GM12878 (cell line): Measurements from ENCODE around the gene STAT3. TPM values are rescaled to one million over a fixed set of nuclear protein-coding genes. Genes with fewer than 3 reads are reported as not detected.

Experiments used
- ATAC-seq: fragments of 200-7000 bp; cut with Tn5 transposase; 3 replicates; pipeline ENCODE4 v1.9.1; 2020; ENCODE audit warnings: mild to moderate bottlenecking, moderate library complexity
- BruUV-seq: library from RNA; stranded (reverse); fragments of 400-500 nt; replicated peaks from 2 replicates; lab custom pipeline; 2021; lab: Mats Ljungman, UMichigan
- CTCF ChIA-PET: fragments of 300-600 bp; sonication (Branson Sonifier 250); formaldehyde crosslinking; extraction: SDS; loops from one replicate; lab custom pipeline; 2021; ENCODE audit warnings: inconsistent platforms; lab: Yijun Ruan, JAX
- POLR2A ChIA-PET: fragments of 350-600 bp; formaldehyde crosslinking; extraction: SDS; loops from one replicate; lab custom pipeline; 2021; ENCODE audit warnings: inconsistent platforms; lab: Charles Lee
- RAD21 ChIA-PET: fragments of 300-600 bp; sonication (Branson Sonifier 250); formaldehyde crosslinking; loops from one replicate; lab custom pipeline; 2023; ENCODE audit warnings: antibody characterized with exemption; ENCODE audit not compliant: unreplicated experiment; lab: Charles Lee
- SMC1A ChIA-PET: fragments of 300-600 bp; sonication (Branson Sonifier 250); formaldehyde crosslinking; loops from one replicate; lab custom pipeline; 2023; ENCODE audit not compliant: unreplicated experiment, uncharacterized antibody; lab: Charles Lee
- DNase-seq: peaks from one replicate; pipeline ENCODE4 v3.0.0-alpha.2; 2011; ENCODE audit warnings: low read depth, low spot score
- FAIRE-seq: peaks from 3 replicates; lab custom pipeline; 2011; peaks lifted over from hg19 to GRCh38; lab: Jason Lieb, UNC
- H2AFZ ChIP-seq: 2 replicates; pipeline ENCODE4 v1.6.0; 2011; ENCODE audit warnings: low read depth, low read length, control low read depth; ENCODE audit not compliant: control insufficient read depth
- H3K27ac ChIP-seq: 2 replicates; pipeline ENCODE4 v1.5.1; 2011; ENCODE audit warnings: control low read depth; ENCODE audit not compliant: control insufficient read depth, insufficient read depth
- H3K27me3 ChIP-seq, 2 experiments: replicated peaks in 1 of 2; 2 replicates each; pipeline versions ENCODE4 v1.6.0 to v1.6.1; 2011; ENCODE audit warnings: low read length in 1 of 2; ENCODE audit not compliant: control insufficient read depth in 2 of 2, insufficient read depth in 2 of 2
- H3K36me3 ChIP-seq, 2 experiments: 2 replicates each; pipeline ENCODE4 v1.5.1; 2011; ENCODE audit warnings: low read length in 1 of 2; ENCODE audit not compliant: control insufficient read depth in 2 of 2, insufficient read depth in 2 of 2
- H3K4me1 ChIP-seq: 2 replicates; pipeline ENCODE4 v1.6.1; 2011; ENCODE audit warnings: mild to moderate bottlenecking, low read length, moderate library complexity, mixed read lengths; ENCODE audit not compliant: control insufficient read depth, insufficient read depth
- H3K4me2 ChIP-seq: 2 replicates; pipeline ENCODE4 v1.6.0; 2011; ENCODE audit warnings: control low read depth; ENCODE audit not compliant: control insufficient read depth, insufficient read depth
- H3K4me3 ChIP-seq: fragments of 200-600 bp; sonication (generic); 2 replicates; pipeline ENCODE4 v1.5.1; 2016
- H3K79me2 ChIP-seq: 2 replicates; pipeline ENCODE4 v1.6.0; 2011; ENCODE audit warnings: low read length; ENCODE audit not compliant: control insufficient read depth, insufficient read depth
- H3K9ac ChIP-seq: 2 replicates; pipeline ENCODE4 v1.8.0; 2011; ENCODE audit warnings: low read length, control low read depth, mixed read lengths; ENCODE audit not compliant: control insufficient read depth, insufficient read depth
- H3K9me3 ChIP-seq: replicated peaks from 3 replicates; pipeline ENCODE4 v1.5.1; 2011; ENCODE audit warnings: mild to moderate bottlenecking, low read length; ENCODE audit not compliant: control insufficient read depth, insufficient read depth
- H4K20me1 ChIP-seq: 2 replicates; pipeline ENCODE4 v1.6.0; 2011; ENCODE audit not compliant: control insufficient read depth, insufficient read depth
- CBFB ChIP-seq: IDR thresholded peaks from 2 replicates; pipeline ENCODE4 v1.6.1; 2016; ENCODE audit warnings: antibody characterized with exemption, low read depth
- CBX3 ChIP-seq: fragments of 200-600 bp; sonication (generic); IDR thresholded peaks from 2 replicates; pipeline ENCODE4 v1.6.1; 2016; ENCODE audit warnings: low read depth, borderline replicate concordance
- CREB1 ChIP-seq: IDR thresholded peaks from 2 replicates; pipeline ENCODE4 v1.6.1; 2012; ENCODE audit warnings: low read depth, mild to moderate bottlenecking, inconsistent platforms
- EGR1 ChIP-seq, 2 experiments: IDR thresholded peaks; 1 replicate in 1 of 2; 2 replicates in 1 of 2; pipeline ENCODE4 v1.6.1; 2011 to 2012; ENCODE audit warnings: low read depth in 2 of 2, low read length in 2 of 2, borderline replicate concordance in 1 of 2, mild to moderate bottlenecking in 1 of 2, moderate library complexity in 1 of 2
- EZH2 ChIP-seq: IDR thresholded peaks from 2 replicates; pipeline ENCODE4 v1.6.1; 2012; ENCODE audit warnings: low read depth, mild to moderate bottlenecking, control low read depth, inconsistent platforms, low read length, borderline replicate concordance; ENCODE audit not compliant: control insufficient read depth
- IKZF1 ChIP-seq: fragments of 450-650 bp; conservative IDR thresholded peaks from 2 replicates; pipeline ENCODE4 v1.6.1; 2017; ENCODE audit warnings: antibody characterized with exemption, mild to moderate bottlenecking
- KDM1A ChIP-seq: fragments of 200-600 bp; sonication (generic); IDR thresholded peaks from 2 replicates; pipeline ENCODE4 v1.6.1; 2016; ENCODE audit warnings: borderline replicate concordance
- MEF2B ChIP-seq: fragments of 450-650 bp; IDR thresholded peaks from 2 replicates; pipeline ENCODE4 v1.6.1; 2018; ENCODE audit warnings: mild to moderate bottlenecking, moderate library complexity; ENCODE audit not compliant: partially characterized antibody, poor library complexity, severe bottlenecking
- MLLT1 ChIP-seq: fragments of 450-650 bp; IDR thresholded peaks from 2 replicates; pipeline ENCODE4 v1.6.1; 2016; ENCODE audit warnings: mild to moderate bottlenecking
- MTA3 ChIP-seq: IDR thresholded peaks from 2 replicates; pipeline ENCODE4 v1.6.1; 2012; ENCODE audit warnings: low read length, inconsistent platforms, borderline replicate concordance
- NR2F1 ChIP-seq: fragments of 450-650 bp; conservative IDR thresholded peaks from 2 replicates; pipeline ENCODE4 v1.6.1; 2017; ENCODE audit warnings: mild to moderate bottlenecking
- PBX3 ChIP-seq: IDR thresholded peaks from 2 replicates; pipeline ENCODE4 v1.6.1; 2011; ENCODE audit warnings: mild to moderate bottlenecking, low read depth, low read length, moderate library complexity; ENCODE audit not compliant: insufficient replicate concordance
- SIN3A ChIP-seq: IDR thresholded peaks from 2 replicates; pipeline ENCODE4 v1.6.1; 2012; ENCODE audit warnings: low read depth, low read length, improper control_type of control experiment
- SIX5 ChIP-seq: IDR thresholded peaks from 2 replicates; pipeline ENCODE4 v1.6.1; 2011; ENCODE audit warnings: mild to moderate bottlenecking, low read depth, low read length, moderate library complexity; ENCODE audit not compliant: severe bottlenecking
- SMARCA5 ChIP-seq: fragments of 450-650 bp; IDR thresholded peaks from 2 replicates; pipeline ENCODE4 v1.6.1; 2017; ENCODE audit warnings: mild to moderate bottlenecking
- SRF ChIP-seq, 2 experiments: IDR thresholded peaks; 2 replicates each; pipeline ENCODE4 v1.6.1; 2011; ENCODE audit warnings: low read depth in 2 of 2, low read length in 2 of 2, mild to moderate bottlenecking in 1 of 2, moderate library complexity in 1 of 2
- YY1 ChIP-seq: IDR thresholded peaks from 2 replicates; pipeline ENCODE4 v1.6.1; 2011; ENCODE audit warnings: low read depth, mild to moderate bottlenecking, low read length
- WGBS: methylation state at CpG from one replicate; pipeline ENCODE4 v1.1.6; 2016; ENCODE audit warnings: low lambda C conversion rate; ENCODE audit not compliant: insufficient replicate concordance, insufficient coverage; ENCODE audit errors: missing lambda C conversion rate; 5-methylcytosine and 5-hydroxymethylcytosine counted together
- in situ Hi-C: fragments of 300-500 bp; cut with MboI; formaldehyde crosslinking; loops from 9 replicates; pipeline ENCODE4 v1.14.3; 2018; ENCODE audit warnings: mixed read lengths
- intact Hi-C: fragments of 100-400 bp; cut with micrococcal nuclease; formaldehyde crosslinking; loops from one replicate; pipeline ENCODE4 v1.14.2; 2022; ENCODE audit not compliant: unreplicated experiment
- polyA plus RNA-seq, 11 experiments: library from polyadenylated mRNA; depleted of rRNA in 4 of 11; unstranded in 6 of 11; stranded (reverse) in 5 of 11; fragments of >200 nt; fragmentation: Nextera tagmentation in 4 of 11; fragmentation: Illumina TruSeq in 1 of 11; extraction: Ambion mirVana in 4 of 11; extraction: Trizol in 1 of 11; gene quantifications; 1 replicate in 1 of 11; 2 replicates in 10 of 11; pipeline versions ENCODE4 v1.2.1 to v1.2.3, GENCODE V29; 2011 to 2016; ENCODE audit warnings: inconsistent platforms in 2 of 11, missing spikeins in 2 of 11, low read depth in 1 of 11
- total RNA-seq, 4 experiments: library from RNA; depleted of rRNA in 3 of 4; stranded (reverse); fragments of >200 nt in 3 of 4; fragmentation: Illumina TruSeq in 1 of 4; extraction: Trizol in 1 of 4; gene quantifications; 2 replicates each; pipeline versions ENCODE4 v1.2.1 to v1.2.3, GENCODE V29; 2013 to 2021
- TF ChIP-seq, protein P1 (sequence below): IDR thresholded peaks from 2 replicates; pipeline ENCODE4 v1.6.1; 2011; ENCODE audit warnings: borderline replicate concordance, low read depth, mild to moderate bottlenecking, moderate library complexity, low read length; ENCODE audit not compliant: insufficient read depth, poor library complexity, severe bottlenecking

STAT3 gene
- total and polyA plus RNA-seq, 10 of the 15 experiments (the other 5 are each of a cell fraction or from before 2014, with no cell fraction given), result 18.4 to 96.4 (median 60.9) TPM

DNA sequence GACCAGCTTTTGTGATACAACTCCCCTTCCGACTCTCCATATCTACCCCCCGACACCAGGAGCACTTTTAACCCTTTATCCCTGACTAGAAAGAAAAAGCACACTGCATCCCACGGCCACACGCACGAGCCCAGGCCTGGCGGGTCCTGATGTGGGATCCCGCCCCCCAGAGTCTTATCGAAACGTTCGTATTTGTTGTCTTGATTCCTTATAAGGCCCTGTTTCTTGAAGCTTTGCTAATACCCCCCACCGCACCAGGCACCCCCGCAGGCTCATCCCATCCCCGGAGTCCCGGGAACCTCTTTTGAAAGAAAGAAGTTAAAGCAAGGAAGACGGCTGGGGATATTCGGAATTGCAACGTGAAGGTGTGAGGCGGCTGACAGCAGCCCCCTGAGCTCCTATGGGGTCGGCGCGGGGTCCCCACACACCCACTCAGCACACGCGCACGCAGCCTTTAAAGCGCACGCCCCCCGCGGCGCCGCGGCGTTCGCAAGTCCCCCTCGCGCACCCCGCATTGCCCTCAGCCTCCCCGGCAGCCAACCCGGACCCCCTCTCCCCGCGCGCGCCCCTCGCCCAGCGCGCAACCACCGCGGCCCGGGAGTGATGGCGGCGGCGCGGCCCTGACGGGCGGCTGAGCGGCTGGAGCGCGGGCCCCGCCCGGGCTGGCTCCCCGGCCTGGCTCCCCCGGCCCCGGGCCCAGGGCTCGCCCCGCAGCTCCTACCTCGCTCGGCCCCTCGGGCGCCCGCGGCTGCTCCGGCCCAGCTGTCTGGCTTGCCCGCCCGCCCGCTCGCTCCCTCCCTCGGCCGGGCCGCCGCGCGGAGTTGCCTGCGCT lies 112.5 kb downstream of the STAT3 start:
- peak overlapping the region; percentile 83 for H3K9ac ChIP-seq
- peak overlapping the region; percentile 13 for H2AFZ ChIP-seq
- intact Hi-C loops (no loop called here), in situ Hi-C loops (no loop called here)
- SMC1A ChIA-PET, result interaction anchor here (0.6 to 1.5 kb wide), 7 partner anchors 8 to 93 kb away, joined by 3 to 6 read pairs (median 3); no protein-coding TSS in a partner anchor
- FAIRE-seq (no peak), DNase-seq (no peak), ATAC-seq (peak; percentile 66)
- no peaks in the 10 kb centered on the region for H4K20me1 ChIP-seq
- H3K27ac ChIP-seq, result peak overlapping the region; percentile 77
- no peaks in the 10 kb centered on the region for H3K27me3 ChIP-seq
- WGBS, result 0% methylated on average over 18 of the region's 82 CpGs
- H3K4me3 ChIP-seq, result peak overlapping the region; percentile 81
- RAD21 ChIA-PET, result interaction anchor here (1.1 kb wide), 1 partner anchor 14 kb away, joined by 4 read pairs; no protein-coding TSS in a partner anchor
- peaks cover 28% of the 10 kb centered on the region for H3K4me1 ChIP-seq
- CTCF ChIA-PET, result interaction anchor here (0.6 to 1.6 kb wide), 6 partner anchors 15 to 250 kb away, joined by 3 to 6 read pairs (median 3); no protein-coding TSS in a partner anchor
- H3K9me3 ChIP-seq, result no peaks in the 10 kb centered on the region
- peak overlapping the region; percentile 94 for H3K4me2 ChIP-seq
- POLR2A ChIA-PET, result interaction anchor here (0.5 to 1.4 kb wide), 9 partner anchors 9 to 218 kb away, joined by 3 to 8 read pairs (median 4); partner anchors contain the start of gene STAT5A
- H3K79me2 ChIP-seq, result peaks cover 47% of the 10 kb centered on the region
- BruUV-seq, result no TSS peak
- no peaks in the 10 kb centered on the region for H3K36me3 ChIP-seq
- TF ChIP-seq YY1 (peak; percentile 86; the same call in 1 of the 2 replicates), SIN3A (peak; percentile 10; the same call in 1 of the 2 replicates), NR2F1 (0 out of 2 replicates have a peak, but pooled peaks have one; percentile 35), SMARCA5 (0 out of 2 replicates have a peak, but pooled peaks have one; percentile 64), CBFB (peak; percentile 14; the same call in 1 of the 2 replicates), MTA3 (0 out of 2 replicates have a peak, but pooled peaks have one; percentile 27), MEF2B (no peak), SRF (IDR thresholded peaks at IDR 0.05; ENCODE audit: low read depth in 2 of 2, low read length in 2 of 2) (peak in 1 of 2 experiments; percentile 85; a peak in 2 of 4 replicates), CBX3 (no peak), EGR1 (IDR thresholded peaks at IDR 0.05; ENCODE audit: borderline replicate concordance in 1 of 2, low read depth in 2 of 2, low read length in 2 of 2) (no peak; a peak in 1 of 3 replicates), KDM1A (no peak), PBX3 (peak; percentile 1), EZH2 (no peak), IKZF1 (peak; percentile 60), SIX5 (no peak), MLLT1 (no peak; the same call in 1 of the 2 replicates), CREB1 (0 out of 2 replicates have a peak, but pooled peaks have one; percentile 7)
- TF ChIP-seq, protein P1, sequence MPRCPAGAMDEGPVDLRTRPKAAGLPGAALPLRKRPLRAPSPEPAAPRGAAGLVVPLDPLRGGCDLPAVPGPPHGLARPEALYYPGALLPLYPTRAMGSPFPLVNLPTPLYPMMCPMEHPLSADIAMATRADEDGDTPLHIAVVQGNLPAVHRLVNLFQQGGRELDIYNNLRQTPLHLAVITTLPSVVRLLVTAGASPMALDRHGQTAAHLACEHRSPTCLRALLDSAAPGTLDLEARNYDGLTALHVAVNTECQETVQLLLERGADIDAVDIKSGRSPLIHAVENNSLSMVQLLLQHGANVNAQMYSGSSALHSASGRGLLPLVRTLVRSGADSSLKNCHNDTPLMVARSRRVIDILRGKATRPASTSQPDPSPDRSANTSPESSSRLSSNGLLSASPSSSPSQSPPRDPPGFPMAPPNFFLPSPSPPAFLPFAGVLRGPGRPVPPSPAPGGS, result peak; percentile 23
